CD4-positive, alpha-beta T cell treated with Interferon gamma for 1 hour (primary cell): Measurements from ENCODE around the gene ZSCAN31.
A peak's percentile ranks its signal among the peaks of the same experiment; 100 is the strongest.
"Not testable (repeated sequence)": the region's sequence is repeated elsewhere in the genome, so short reads cannot be mapped to it uniquely, and the experiment has no call there.

Experiments used
- DNase-seq: peaks from one replicate; pipeline ENCODE4 v3.0.0-alpha.2; 2020

Gene ZSCAN31

GRCh38 chr6:28335564-28336283, at the start of gene ZSCAN31:
TSS of gene ZSCAN31 (minus strand) at chr6:28336148. CDS start at chr6:28329683, 6,465 bp downstream.
- peak; percentile 91 for DNase-seq

GRCh38 chr6:28384143-28384533, 48.2 kb upstream of the ZSCAN31 start:
- DNase-seq, result no peak

GRCh38 chr6:28383235-28384142, 47.5 kb upstream of the ZSCAN31 start:
- peak; percentile 77 for DNase-seq

DNA sequence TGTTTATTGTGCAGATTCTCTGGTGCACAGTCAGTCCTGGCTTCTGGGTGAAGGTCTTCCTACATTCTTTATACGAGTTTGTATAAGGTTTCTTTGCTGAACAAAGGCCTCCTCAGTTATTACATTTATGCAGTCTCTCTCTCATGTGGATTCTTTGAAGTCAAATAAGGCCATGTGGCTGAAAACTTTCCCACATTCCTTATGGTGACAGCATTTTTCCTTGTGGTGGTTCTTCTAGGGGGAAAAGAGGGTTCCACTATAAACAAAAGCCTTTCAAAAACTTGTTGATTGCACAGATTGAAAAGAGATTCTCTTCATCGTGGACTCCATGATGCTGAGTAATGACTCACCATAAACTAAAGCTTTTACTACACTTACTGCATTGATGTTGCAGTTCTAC, 44.4 kb upstream of the ZSCAN31 start:
- DNase-seq, result no peak

GRCh38 chr6:28378644-28379043, 42.7 kb upstream of the ZSCAN31 start:
- DNase-seq, result no peak

DNA sequence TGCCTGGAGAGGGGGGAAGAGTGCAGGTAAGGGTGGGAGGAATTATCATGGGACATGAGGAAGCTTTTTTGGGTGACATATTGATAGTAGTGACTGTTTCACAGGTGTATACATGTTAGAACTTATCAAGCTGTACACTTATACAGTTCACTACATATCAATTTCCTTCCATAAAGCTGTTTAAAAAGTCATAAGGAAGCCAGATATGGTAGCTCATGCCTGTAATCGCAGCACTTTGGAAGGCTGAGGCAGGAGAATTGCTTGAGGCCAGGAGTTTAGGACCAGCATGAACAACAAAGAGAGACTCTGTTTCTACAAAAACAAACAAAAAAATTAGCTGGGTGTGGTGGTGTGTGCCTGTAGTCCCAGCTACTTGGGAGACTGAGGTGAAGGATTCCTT, 41.9 kb upstream of the ZSCAN31 start:
- DNase-seq, result no peak

DNA sequence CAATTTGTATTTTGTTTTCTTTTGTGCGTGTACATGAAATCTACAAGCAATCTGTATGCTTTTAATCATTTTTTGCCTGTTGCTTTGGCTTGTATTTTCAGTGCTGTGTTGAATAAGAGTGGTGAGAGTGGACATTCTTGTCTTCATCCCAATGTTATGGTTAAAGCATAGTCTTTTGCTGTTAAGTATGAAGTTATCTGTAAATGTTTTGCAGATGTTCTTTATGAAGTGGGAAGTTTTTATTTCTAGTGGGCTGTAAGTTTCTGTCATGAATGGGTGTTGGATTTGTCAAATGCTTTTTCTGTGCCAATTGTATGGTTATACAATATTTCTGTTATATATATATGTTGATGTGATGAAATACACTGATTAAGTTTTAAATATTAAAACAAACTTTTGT, 38.0 kb upstream of the ZSCAN31 start:
- no peak for DNase-seq

DNA sequence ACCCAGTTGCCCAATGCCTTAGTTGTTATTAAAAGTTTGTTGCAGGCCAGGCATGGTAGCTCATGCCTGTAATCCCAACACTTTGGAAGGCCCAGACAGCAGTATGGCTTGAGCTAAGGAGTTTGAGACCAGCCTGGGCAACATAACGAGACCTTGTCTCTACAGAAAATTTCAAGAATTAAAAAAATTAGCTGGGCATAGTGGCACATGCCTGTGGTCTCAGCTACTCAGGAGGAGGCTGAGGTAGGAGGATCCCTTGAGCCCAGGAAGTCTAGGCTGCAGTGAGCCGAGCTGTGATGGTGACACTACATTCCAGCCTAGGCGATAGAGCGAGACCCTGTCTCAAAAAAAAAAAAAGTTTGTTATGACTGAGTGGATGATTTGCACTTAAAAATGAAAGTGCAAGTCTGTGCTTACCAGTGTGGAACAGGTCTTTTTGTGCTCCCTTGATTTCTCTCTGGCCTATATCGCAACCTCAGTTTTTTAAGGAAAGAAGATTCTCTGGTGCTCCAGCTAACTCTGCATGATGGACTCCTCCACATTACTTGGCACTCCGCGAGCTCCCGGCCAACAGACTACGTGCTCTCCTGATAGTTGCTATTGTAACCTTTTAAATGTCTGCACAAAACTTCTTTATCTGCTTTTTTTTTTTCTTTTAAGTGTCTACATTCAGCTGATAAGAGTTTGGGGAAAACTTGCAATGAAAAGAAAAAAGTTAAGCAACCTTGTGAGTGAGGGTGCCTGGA, 35.9 kb upstream of the ZSCAN31 start:
- no peak for DNase-seq

- no peak for DNase-seq
Measured at GRCh38 chr6:28371280-28371679, 35.3 kb upstream of the ZSCAN31 start.

- no peak for DNase-seq
Measured at GRCh38 chr6:28370440-28370839, 34.5 kb upstream of the ZSCAN31 start.

DNA sequence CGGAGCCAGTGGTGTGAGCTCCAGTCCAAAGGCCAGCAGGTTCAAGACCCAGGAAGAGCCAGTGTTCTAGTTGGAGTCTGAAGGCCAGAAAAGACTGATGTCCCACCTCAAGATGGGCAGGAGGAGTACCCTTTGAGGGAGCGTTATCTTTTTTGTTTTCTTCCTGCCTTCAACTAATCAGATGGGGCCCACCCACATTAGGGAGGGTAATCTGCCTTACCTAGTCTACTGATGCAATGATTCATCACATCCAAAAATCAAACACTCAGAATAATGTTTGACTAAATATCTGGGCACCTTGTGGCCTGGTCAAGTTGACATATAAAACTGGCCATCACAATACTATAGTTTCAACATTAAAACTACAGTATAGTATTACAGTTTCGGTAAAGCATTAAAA, 33.5 kb upstream of the ZSCAN31 start:
- no peak for DNase-seq

GRCh38 chr6:28368522-28368921, 32.6 kb upstream of the ZSCAN31 start:
- DNase-seq, result no peak

DNA sequence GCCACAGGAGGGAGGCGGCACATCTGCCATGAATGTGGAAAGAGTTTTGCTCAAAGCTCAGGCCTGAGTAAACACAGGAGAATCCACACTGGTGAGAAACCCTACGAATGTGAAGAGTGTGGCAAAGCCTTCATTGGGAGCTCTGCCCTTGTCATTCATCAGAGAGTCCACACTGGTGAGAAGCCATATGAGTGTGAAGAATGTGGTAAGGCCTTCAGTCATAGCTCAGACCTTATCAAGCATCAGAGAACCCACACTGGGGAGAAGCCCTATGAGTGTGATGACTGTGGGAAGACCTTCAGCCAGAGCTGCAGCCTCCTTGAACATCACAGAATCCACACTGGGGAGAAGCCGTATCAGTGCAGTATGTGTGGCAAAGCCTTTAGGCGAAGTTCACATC, 29.6 kb upstream of the ZSCAN31 start:
- not testable (repeated sequence) for DNase-seq

GRCh38 chr6:28360961-28361360, 25.0 kb upstream of the ZSCAN31 start:
- no peak for DNase-seq

DNA sequence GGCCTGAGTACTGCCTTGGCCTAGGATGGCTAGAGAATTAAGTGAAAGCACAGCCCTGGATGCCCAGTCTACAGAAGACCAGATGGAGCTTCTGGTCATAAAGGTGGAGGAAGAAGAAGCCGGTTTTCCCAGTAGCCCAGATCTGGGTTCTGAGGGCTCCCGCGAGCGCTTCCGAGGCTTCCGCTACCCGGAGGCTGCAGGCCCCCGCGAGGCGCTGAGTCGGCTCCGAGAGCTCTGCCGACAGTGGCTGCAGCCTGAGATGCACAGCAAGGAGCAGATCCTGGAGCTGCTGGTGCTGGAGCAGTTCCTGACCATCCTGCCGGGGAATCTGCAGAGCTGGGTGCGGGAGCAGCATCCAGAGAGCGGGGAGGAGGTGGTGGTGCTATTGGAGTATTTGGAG, 23.6 kb upstream of the ZSCAN31 start:
- not testable (repeated sequence) for DNase-seq

- DNase-seq, result no peak
Measured at GRCh38 chr6:28357036-28357435, 21.1 kb upstream of the ZSCAN31 start.

GRCh38 chr6:28356666-28357020, 20.7 kb upstream of the ZSCAN31 start:
- no peak for DNase-seq

DNA sequence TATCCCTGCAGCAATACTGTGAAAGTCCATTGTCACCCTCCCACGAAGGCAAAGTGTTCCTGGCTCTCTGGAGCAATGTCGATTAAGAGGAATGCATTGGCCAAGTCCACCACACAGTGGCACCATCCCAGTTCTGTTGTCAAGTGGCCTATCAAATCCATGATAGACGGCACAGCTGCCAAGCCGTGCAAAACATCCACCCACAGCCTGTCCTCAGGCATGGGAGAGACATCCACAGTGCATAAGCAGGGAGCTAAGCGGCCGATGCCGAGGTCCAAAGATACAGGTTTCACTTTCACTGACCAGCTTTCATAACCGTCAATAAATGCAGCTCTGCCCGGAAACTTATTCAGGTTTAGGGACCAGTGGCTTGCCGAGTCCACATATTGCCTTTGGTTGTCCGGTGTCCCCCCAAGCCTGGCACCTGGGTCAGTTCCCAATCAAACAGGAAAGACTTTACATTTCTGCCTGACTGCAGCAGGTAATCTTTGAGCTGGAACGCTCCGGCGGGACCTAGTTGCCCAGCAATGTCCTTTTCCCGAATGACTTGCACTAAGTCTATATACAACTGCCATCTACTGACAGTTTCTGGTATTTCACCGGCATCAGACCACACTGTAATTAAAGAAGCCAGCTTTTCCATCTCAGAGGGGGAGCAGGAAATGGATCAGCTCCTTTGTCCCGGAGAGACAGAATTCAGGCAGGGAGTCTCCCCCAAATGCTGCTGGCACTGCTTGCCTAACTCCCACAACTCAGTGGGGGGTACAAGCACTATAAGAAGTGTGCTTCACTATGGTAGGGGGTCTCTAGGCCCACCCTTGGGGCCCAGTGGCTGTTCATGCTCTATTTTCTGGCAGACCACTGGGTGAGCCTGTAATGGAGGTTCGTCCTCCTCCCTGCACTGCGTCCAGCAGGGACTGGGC, 20.1 kb upstream of the ZSCAN31 start:
- peak; percentile 52 for DNase-seq

GRCh38 chr6:28354688-28355554, 19.0 kb upstream of the ZSCAN31 start:
- DNase-seq, result no peak

DNA sequence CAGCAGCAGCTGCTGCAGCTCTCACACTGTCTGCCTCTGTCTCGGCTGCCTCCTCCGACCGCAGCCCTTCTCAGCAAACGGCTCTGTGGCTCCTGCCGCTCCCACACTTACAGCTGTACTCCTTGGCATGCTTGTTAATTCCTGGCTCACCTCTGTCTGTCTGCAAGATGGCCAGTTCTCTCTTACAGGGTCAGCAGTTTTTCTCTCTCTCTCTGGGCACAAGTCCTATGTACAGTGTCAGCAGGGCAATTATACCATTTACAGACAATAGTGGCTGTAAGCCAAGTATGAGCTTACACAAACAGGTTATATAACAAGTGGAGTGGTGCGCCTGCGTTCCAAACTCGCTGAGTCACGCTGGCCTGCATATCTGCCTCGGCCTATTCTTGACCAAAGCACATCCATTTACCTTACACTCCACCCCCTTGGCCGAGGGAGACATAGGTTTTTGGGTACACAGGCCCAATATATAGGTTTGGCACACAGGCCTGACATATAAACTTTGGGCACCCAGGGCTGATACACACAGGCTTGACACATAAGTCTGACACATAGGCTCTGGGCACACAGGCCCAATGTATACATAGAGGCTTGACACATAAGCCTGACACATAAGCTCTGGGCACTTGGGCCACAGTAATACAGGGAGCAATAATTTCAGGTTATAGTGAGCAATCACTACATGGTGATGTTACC, 18.2 kb upstream of the ZSCAN31 start:
- no peak for DNase-seq

DNA sequence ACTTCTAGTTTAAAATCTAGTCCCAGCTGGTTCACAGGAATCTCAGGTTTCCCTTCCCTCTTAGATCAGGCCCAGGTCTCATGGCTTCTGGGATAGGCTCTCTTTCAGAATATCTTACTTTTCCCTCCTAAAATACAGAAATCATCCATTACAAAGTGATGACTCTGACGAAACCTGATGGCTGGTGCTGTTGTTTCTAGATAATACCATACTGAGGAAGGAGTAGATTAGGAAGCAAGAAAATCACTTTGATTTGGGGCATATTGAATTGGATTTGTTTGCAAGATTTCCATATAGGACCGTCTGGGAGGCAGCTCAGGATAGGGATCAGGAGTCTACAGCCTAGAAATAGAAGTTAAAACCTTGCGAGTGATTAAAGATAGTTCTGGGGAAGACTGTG, 17.4 kb upstream of the ZSCAN31 start:
- no peak for DNase-seq
